ENCODE data around the gene MAPK8.

GRCh38 chr10:48470115-48470892 is 163.8 kb downstream of the MAPK8 start:
- no peak for TF ChIP-seq CTCF (conservative IDR thresholded peaks at IDR 0.05; ENCODE audit: low read depth, low read length)
- TF ChIP-seq RFX5 (IDR thresholded peaks at IDR 0.05; ENCODE audit: low read depth, low read length), result no peak
- TF ChIP-seq MAZ (IDR thresholded peaks at IDR 0.05; ENCODE audit: borderline replicate concordance, low read depth, low read length), result no peak
- TF ChIP-seq POLR2A (IDR thresholded peaks at IDR 0.05; ENCODE audit: low read depth, low read length), result no peak
- TF ChIP-seq USF2 (IDR thresholded peaks at IDR 0.05; ENCODE audit: low read depth, low read length), result no peak
- no peak for TF ChIP-seq RCOR1 (IDR thresholded peaks at IDR 0.05; ENCODE audit: insufficient replicate concordance, low read length)
- no peak for TF ChIP-seq MXI1 (IDR thresholded peaks at IDR 0.05; ENCODE audit: borderline replicate concordance, low read depth, low read length)

Measured in IMR-90 (cell line).